ENCODE data around the gene IGFBP2. TPM values are rescaled to one million over a fixed set of nuclear protein-coding genes. Genes with fewer than 3 reads are reported as not detected.

IGFBP2 gene
- polyA plus RNA-seq, 1 of the 3 experiments (the other 2 are of a cell fraction), result 695 TPM

GRCh38 chr2:216673021-216673420 is 39.8 kb downstream of the IGFBP2 start:
- TF ChIP-seq EZH2phosphoT487 (IDR thresholded peaks at IDR 0.05; ENCODE audit: borderline replicate concordance, low read depth) (no peak), MXI1 (IDR thresholded peaks at IDR 0.05; ENCODE audit: low read depth, low read length) (no peak), FOXM1 (IDR thresholded peaks at IDR 0.05; ENCODE audit: low read depth) (no peak), RXRA (IDR thresholded peaks at IDR 0.05; ENCODE audit: borderline replicate concordance, low read depth) (no peak), ELF1 (IDR thresholded peaks at IDR 0.05) (no peak), TAF1 (IDR thresholded peaks at IDR 0.05; ENCODE audit: borderline replicate concordance, low read depth, low read length) (no peak), USF2 (IDR thresholded peaks at IDR 0.05; ENCODE audit: borderline replicate concordance, low read depth, low read length) (no peak), MAX (IDR thresholded peaks at IDR 0.05; ENCODE audit: low read depth) (no peak), SMC3 (IDR thresholded peaks at IDR 0.05; ENCODE audit: low read depth, low read length) (no peak), EP300 (IDR thresholded peaks at IDR 0.05; ENCODE audit: borderline replicate concordance in 1 of 2, low read depth in 1 of 2, low read length in 1 of 2) (no peak), SIN3A (IDR thresholded peaks at IDR 0.05; ENCODE audit: borderline replicate concordance, low read depth, low read length) (no peak)
- Histone ChIP-seq H3K9me2 (no peaks in the 10 kb centered on the region), H4K20me1 (ENCODE audit: insufficient read depth) (no peaks in the 10 kb centered on the region), H3K9ac (no peak overlapping the region), H3K4me3 (ENCODE audit: low read depth in 2 of 2, low read length in 1 of 2) (no peak overlapping the region), H3K9me3 (no peaks in the 10 kb centered on the region), H3K4me1 (ENCODE audit: control insufficient read depth in 1 of 2, insufficient read depth in 2 of 2, low read depth in 1 of 2, low read length in 1 of 2) (no peaks in the 10 kb centered on the region), H3K27ac (ENCODE audit: low read depth in 2 of 2, low read length in 1 of 2) (no peak overlapping the region), H3K79me2 (ENCODE audit: insufficient read depth) (no peaks in the 10 kb centered on the region), H3K36me3 (replicated peaks in 1 of 2; ENCODE audit: control insufficient read depth in 1 of 2, insufficient read depth in 2 of 2, low read length in 1 of 2) (peaks cover 0 to 25% of the 10 kb centered on the region in 2 experiments), H3F3A (replicated peaks; ENCODE audit: insufficient read depth) (peaks cover 3% of the 10 kb centered on the region), H3K4me2 (no peak overlapping the region), H3K27me3 (ENCODE audit: insufficient read depth) (no peaks in the 10 kb centered on the region), H2AFZ (ENCODE audit: low read depth) (no peak overlapping the region)
- DNase-seq, result no peak
- 91% methylated on average over 8 of the region's 10 CpGs for WGBS (ENCODE audit: low lambda C conversion rate)
- POLR2A ChIA-PET, result no interaction called here
- CTCF ChIA-PET, result interaction anchor here (0.7 to 1.9 kb wide), 3 partner anchors 10 to 1040 kb away, joined by 3 to 8 read pairs (median 4); no protein-coding TSS in a partner anchor

- no peaks in the 10 kb centered on the region for H3K9me3 ChIP-seq
- H3K9me2 ChIP-seq, result no peaks in the 10 kb centered on the region
- ChIA-PET POLR2A (no interaction called here), CTCF (interaction anchor here (1.1 to 1.5 kb wide), 5 partner anchors 11 to 1039 kb away, joined by 3 to 6 read pairs (median 3); no protein-coding TSS in a partner anchor)
- no peak overlapping the region for H3K9ac ChIP-seq
- no peaks in the 10 kb centered on the region for H3K4me1 ChIP-seq (ENCODE audit: control insufficient read depth in 1 of 2, insufficient read depth in 2 of 2, low read depth in 1 of 2, low read length in 1 of 2)
- no peak overlapping the region for H3K4me3 ChIP-seq (ENCODE audit: low read depth in 2 of 2, low read length in 1 of 2)
- no peak for TF ChIP-seq TEAD4 (IDR thresholded peaks at IDR 0.05; ENCODE audit: borderline replicate concordance, insufficient read depth)
- TF ChIP-seq EZH2phosphoT487 (IDR thresholded peaks at IDR 0.05; ENCODE audit: borderline replicate concordance, low read depth), result no peak
- TF ChIP-seq RAD21 (IDR thresholded peaks at IDR 0.05; ENCODE audit: low read length), result no peak
- TF ChIP-seq REST (IDR thresholded peaks at IDR 0.05; ENCODE audit: low read depth, low read length), result no peak
- no peak for TF ChIP-seq SIN3A (IDR thresholded peaks at IDR 0.05; ENCODE audit: borderline replicate concordance, low read depth, low read length)
- TF ChIP-seq RXRA (IDR thresholded peaks at IDR 0.05; ENCODE audit: borderline replicate concordance, low read depth), result no peak
- no peak for TF ChIP-seq MAX (IDR thresholded peaks at IDR 0.05; ENCODE audit: low read depth)
- TF ChIP-seq MEF2A (IDR thresholded peaks at IDR 0.05; ENCODE audit: borderline replicate concordance, low read depth), result no peak
- TF ChIP-seq USF2 (IDR thresholded peaks at IDR 0.05; ENCODE audit: borderline replicate concordance, low read depth, low read length), result no peak
- TF ChIP-seq GABPA (IDR thresholded peaks at IDR 0.05; ENCODE audit: low read depth), result no peak
- no peak for TF ChIP-seq FOXM1 (IDR thresholded peaks at IDR 0.05; ENCODE audit: low read depth)
- no peak for TF ChIP-seq MXI1 (IDR thresholded peaks at IDR 0.05; ENCODE audit: low read depth, low read length)
- no peak for TF ChIP-seq PBX3 (IDR thresholded peaks at IDR 0.05)
- TF ChIP-seq ELF1 (IDR thresholded peaks at IDR 0.05), result no peak
- H3K79me2 ChIP-seq (ENCODE audit: insufficient read depth), result no peaks in the 10 kb centered on the region
- no peak for DNase-seq
- peaks cover 0 to 31% of the 10 kb centered on the region in 2 experiments for H3K36me3 ChIP-seq (replicated peaks in 1 of 2; ENCODE audit: control insufficient read depth in 1 of 2, insufficient read depth in 2 of 2, low read length in 1 of 2)
- H3K4me2 ChIP-seq, result no peak overlapping the region
- no peak overlapping the region for H2AFZ ChIP-seq (ENCODE audit: low read depth)
- H3K27me3 ChIP-seq (ENCODE audit: insufficient read depth), result no peaks in the 10 kb centered on the region
- no peaks in the 10 kb centered on the region for H4K20me1 ChIP-seq (ENCODE audit: insufficient read depth)
- H3K27ac ChIP-seq (ENCODE audit: low read depth in 2 of 2, low read length in 1 of 2), result no peak overlapping the region; a peak in 1 of 4 replicates
- peaks cover 3% of the 10 kb centered on the region for H3F3A ChIP-seq (replicated peaks; ENCODE audit: insufficient read depth)
- WGBS (ENCODE audit: low lambda C conversion rate), result 92% methylated on average over 4 of the region's 9 CpGs
Observed at GRCh38 chr2:216673609-216674008, 40.4 kb downstream of the IGFBP2 start.
